GM10248 (cell line): ENCODE results near the gene NTMT1.

ENCODE experiments used
- CTCF ChIA-PET: fragments of 300-600 bp; sonication (Branson Sonifier 250); formaldehyde crosslinking; extraction: SDS; loops from one replicate; lab custom pipeline; 2021; ENCODE audit warnings: antibody characterized with exemption; lab: Yijun Ruan, JAX
- POLR2A ChIA-PET: fragments of 350-650 bp; sonication (Branson Sonifier 250); formaldehyde crosslinking; extraction: SDS; loops from one replicate; lab custom pipeline; 2020; ENCODE audit warnings: antibody characterized with exemption; lab: Yijun Ruan, JAX
- DNase-seq: peaks from one replicate; pipeline ENCODE4 v3.0.0; 2012; ENCODE audit errors: extremely low spot score
- CTCF ChIP-seq: IDR thresholded peaks from 2 replicates; pipeline ENCODE4 v1.5.1; 2012; ENCODE audit warnings: mild to moderate bottlenecking, low read depth; ENCODE audit errors: extremely low read depth, missing control alignments, control extremely low read depth

The NTMT1 gene

GRCh38 chr9:129674229-129674628 is 48.3 kb downstream of the NTMT1 start:
- no peak for TF ChIP-seq CTCF
- no peak for DNase-seq
- POLR2A ChIA-PET: no interaction called here
- CTCF ChIA-PET: interaction anchor here (2.9 kb wide), 1 partner anchor 52 kb away, joined by 10 read pairs; no protein-coding TSS in a partner anchor

- ChIA-PET CTCF (interaction anchor here (0.9 to 2.9 kb wide), 3 partner anchors 51 to 544 kb away, joined by 3 to 10 read pairs (median 3); no protein-coding TSS in a partner anchor), POLR2A (no interaction called here)
- no peak for DNase-seq
- TF ChIP-seq CTCF: no peak
Observed at GRCh38 chr9:129675620-129676019, 49.7 kb downstream of the NTMT1 start.

GRCh38 chr9:129676287-129676686 is 50.3 kb downstream of the NTMT1 start:
- POLR2A ChIA-PET: no interaction called here
- TF ChIP-seq CTCF: no peak
- CTCF ChIA-PET: interaction anchor here (0.9 to 2.9 kb wide), 3 partner anchors 50 to 545 kb away, joined by 3 to 10 read pairs (median 3); no protein-coding TSS in a partner anchor
- DNase-seq: no peak

- TF ChIP-seq CTCF: no peak
- ChIA-PET POLR2A (no interaction called here), CTCF (interaction anchor here (2.9 kb wide), 1 partner anchor 49 kb away, joined by 10 read pairs; no protein-coding TSS in a partner anchor)
- DNase-seq: no peak
Observed at GRCh38 chr9:129676975-129677374, 51.0 kb downstream of the NTMT1 start.

- ChIA-PET POLR2A (no interaction called here), CTCF (interaction anchor here (1.6 kb wide), 1 partner anchor 16 kb away, joined by 3 read pairs; no protein-coding TSS in a partner anchor)
- no peak for TF ChIP-seq CTCF
- DNase-seq: no peak
Observed at GRCh38 chr9:129677456-129677855, 51.5 kb downstream of the NTMT1 start.

- TF ChIP-seq CTCF: no peak
- ChIA-PET CTCF (interaction anchor here (1.3 to 1.6 kb wide), 2 partner anchors 15 to 107 kb away, joined by 3 read pairs; no protein-coding TSS in a partner anchor), POLR2A (no interaction called here)
- DNase-seq: no peak
Observed at GRCh38 chr9:129678844-129679243, 52.9 kb downstream of the NTMT1 start.

- POLR2A ChIA-PET: no interaction called here
- DNase-seq: no peak
- no peak for TF ChIP-seq CTCF
- CTCF ChIA-PET: interaction anchor here (1.3 kb wide), 1 partner anchor 106 kb away, joined by 3 read pairs; no protein-coding TSS in a partner anchor
Observed at GRCh38 chr9:129679537-129679936, 53.6 kb downstream of the NTMT1 start.
